Motor neuron (in vitro differentiated cells): Measurements from ENCODE around the gene GALNT7. TPM values are rescaled to one million over a fixed set of nuclear protein-coding genes. Genes with fewer than 3 reads are reported as not detected.

ENCODE experiments used
- ATAC-seq, 8 experiments: fragments of 200-7000 bp; cut with Tn5 transposase; replicated peaks in 6 of 8; 2 replicates each; pipeline ENCODE4 v1.8.0; 2021; ENCODE audit warnings: mild to moderate bottlenecking in 8 of 8, moderate library complexity in 8 of 8
- H3K27ac ChIP-seq, 2 donors: fragments of 250-450 bp; sonication (Bioruptor Pico); 2 replicates each; pipeline ENCODE4 v1.9.0; 2021; ENCODE audit warnings: antibody characterized with exemption in 2 of 2, mild to moderate bottlenecking in 2 of 2, moderate library complexity in 1 of 2
- H3K4me1 ChIP-seq, 2 donors: fragments of 250-450 bp; sonication (Bioruptor Pico); replicated peaks in 1 of 2; 2 replicates each; pipeline ENCODE4 v1.6.1; 2021; ENCODE audit warnings: antibody characterized with exemption in 2 of 2, mild to moderate bottlenecking in 2 of 2, moderate library complexity in 1 of 2
- H3K4me3 ChIP-seq, 5 donors: fragments of 250-450 bp; sonication (Bioruptor Pico); 2 replicates each; pipeline ENCODE4 v1.9.0; 2021; ENCODE audit warnings: antibody characterized with exemption in 5 of 5, mild to moderate bottlenecking in 5 of 5, moderate library complexity in 4 of 5
- WGBS, 10 experiments: fragments of 450-650 bp; shearing (Covaris generic); methylation state at CpG; one replicate each; pipeline ENCODE4 v1.0.0; 2022; 5-methylcytosine and 5-hydroxymethylcytosine counted together
- in situ Hi-C, 9 experiments: fragments of 400-800 bp; cut with MboI; loops; one replicate each; pipeline ENCODE4 v1.15.0; 2021; ENCODE audit warnings: low sequenced_read_pairs in 9 of 9, low pct_unique_long_range_greater_than_20kb in 2 of 9; ENCODE audit not compliant: unreplicated experiment in 9 of 9
- total RNA-seq, 8 experiments: library from RNA; unstranded; fragments of 300-600 nt; gene quantifications; 2 replicates each; pipeline versions ENCODE4 v1.2.3 to v1.2.4, GENCODE V29; 2022

The GALNT7 gene
- total RNA-seq, 8 experiments from 2014 or later, result 10.4 to 39.5 (median 28.5) TPM

- Histone ChIP-seq H3K4me3 (peak within 1 kb of the TSS; percentile 71 to 86 (median 75)), H3K4me1 (peaks cover 0 to 10% of the 10 kb centered on the region in 2 donors), H3K27ac (peak within 1 kb of the TSS; percentile 76 to 95)
- WGBS, 10 experiments, result 0 to 5% (median 0%) methylated on average over 1 to 9 of the region's 61 CpGs; no CpG with 5 or more reads in 5 of the 10 experiments
- peak; percentile 88 to 95 (median 94) for ATAC-seq
- in situ Hi-C loops, result no loop called here
Observed at GRCh38 chr4:173334085-173334890, 165.7 kb downstream of the GALNT7 start, which contains the start of gene HMGB2. Gene HMGB2, minus strand, starts transcription at chr4:173334358. Its CDS starts 709 bp downstream, at chr4:173333649.

GRCh38 chr4:173334891-173335752 lies 166.5 kb downstream of the GALNT7 start:
- 0 to 43% (median 10%) methylated on average over 1 to 16 of the region's 52 CpGs for WGBS, 10 experiments
- in situ Hi-C loops, result no loop called here
- Histone ChIP-seq H3K4me3 (peak overlapping the region; percentile 50 to 86 (median 71)), H3K27ac (peak overlapping the region in 1 of 2 donors; percentile 60), H3K4me1 (peaks cover 0 to 10% of the 10 kb centered on the region in 2 donors)
- ATAC-seq, result peak; percentile 24 to 65 (median 56)

- no peak for ATAC-seq
- H3K4me1 ChIP-seq, result peaks cover 0 to 4% of the 10 kb centered on the region in 2 donors
- no peak overlapping the region for H3K4me3 ChIP-seq
- in situ Hi-C loops, result no loop called here
- H3K27ac ChIP-seq, result no peak overlapping the region
- 100% methylated on average over 1 to 2 of the region's 2 CpGs; no CpG with 5 or more reads in 3 of the 10 experiments for WGBS, 10 experiments
Observed at GRCh38 chr4:173337463-173337862, 168.9 kb downstream of the GALNT7 start.

GRCh38 chr4:173343832-173344397 lies 175.3 kb downstream of the GALNT7 start:
- no peak for ATAC-seq
- 71 to 92% (median 85%) methylated on average over 1 to 3 of the region's 3 CpGs for WGBS, 10 experiments
- no peak overlapping the region for H3K4me3 ChIP-seq
- no peaks in the 10 kb centered on the region for H3K4me1 ChIP-seq
- H3K27ac ChIP-seq, result no peak overlapping the region
- in situ Hi-C loops, result no loop called here

DNA sequence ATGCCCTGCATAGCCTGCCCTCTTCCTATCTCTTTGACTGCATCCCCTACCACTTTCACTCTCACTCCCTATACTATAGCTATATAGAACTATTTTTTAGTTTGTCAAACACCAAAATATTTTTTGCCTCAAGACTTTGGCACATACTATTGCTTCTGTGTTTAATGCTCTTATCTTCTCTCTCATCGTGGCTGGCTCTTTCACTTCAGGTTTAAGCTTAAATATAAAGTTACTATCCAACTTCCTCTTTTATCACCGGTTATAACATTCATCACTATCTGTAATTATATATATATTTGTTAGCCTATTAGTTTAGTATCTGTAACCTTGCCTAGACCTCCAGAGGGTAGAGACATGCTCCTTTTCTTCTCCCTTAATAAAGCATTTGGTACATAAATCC lies 177.0 kb downstream of the GALNT7 start:
- ATAC-seq, result no peak
- in situ Hi-C loops, result no loop called here
- Histone ChIP-seq H3K4me1 (no peaks in the 10 kb centered on the region), H3K27ac (no peak overlapping the region), H3K4me3 (no peak overlapping the region)
- 73 to 100% (median 88%) methylated on average over 1 to 2 of the region's 2 CpGs; no CpG with 5 or more reads in 1 of the 10 experiments for WGBS, 10 experiments

DNA sequence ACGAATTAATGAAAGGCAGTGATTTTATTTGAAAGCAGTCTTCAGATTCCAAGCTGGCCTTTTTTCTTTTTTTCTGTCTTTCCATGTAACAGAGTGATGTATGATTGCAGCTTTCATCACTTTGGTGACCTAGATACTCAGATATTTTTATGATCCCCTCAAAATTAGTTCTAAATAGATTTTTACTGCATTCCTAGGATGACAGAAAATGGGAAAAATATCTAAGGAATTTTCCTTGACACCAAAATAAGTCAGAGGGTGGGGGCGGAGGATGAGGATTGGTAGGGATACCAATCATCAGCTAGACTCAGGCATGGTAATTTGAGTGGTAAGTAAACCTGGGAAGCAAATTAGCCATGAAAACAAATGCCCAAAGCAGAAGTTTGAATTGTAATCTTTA lies 177.5 kb downstream of the GALNT7 start:
- no peak overlapping the region for H3K4me3 ChIP-seq
- WGBS, 10 experiments, result 10 to 100% (median 65%) methylated on average over 1 to 2 of the region's 2 CpGs
- ATAC-seq, result no peak
- H3K4me1 ChIP-seq, result no peaks in the 10 kb centered on the region
- H3K27ac ChIP-seq, result no peak overlapping the region
- in situ Hi-C loops, result no loop called here

DNA sequence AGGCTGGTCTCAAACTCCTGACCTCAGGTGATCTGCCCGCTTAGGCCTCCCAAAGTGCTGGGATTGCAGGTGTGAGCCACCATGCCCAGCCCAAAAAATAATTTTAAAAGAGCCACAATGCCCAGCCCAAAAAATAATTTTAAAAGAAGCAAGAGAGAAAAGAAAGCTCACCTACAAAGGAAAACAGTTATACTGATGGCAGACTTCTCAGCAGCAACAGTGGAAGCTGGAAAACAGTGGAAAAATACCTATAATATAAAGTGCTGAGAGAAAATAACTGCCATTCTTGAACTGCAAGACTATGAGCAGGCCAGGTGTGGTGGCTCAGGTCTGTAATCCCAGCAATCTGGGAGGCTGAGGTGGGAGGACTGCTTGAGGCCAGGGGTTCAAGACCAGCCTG lies 178.9 kb downstream of the GALNT7 start:
- H3K4me3 ChIP-seq, result no peak overlapping the region
- in situ Hi-C loops, result no loop called here
- no peak for ATAC-seq
- no peaks in the 10 kb centered on the region for H3K4me1 ChIP-seq
- 50 to 100% (median 100%) methylated on average over 1 of the region's 1 CpG; no CpG with 5 or more reads in 4 of the 10 experiments for WGBS, 10 experiments
- no peak overlapping the region for H3K27ac ChIP-seq

DNA sequence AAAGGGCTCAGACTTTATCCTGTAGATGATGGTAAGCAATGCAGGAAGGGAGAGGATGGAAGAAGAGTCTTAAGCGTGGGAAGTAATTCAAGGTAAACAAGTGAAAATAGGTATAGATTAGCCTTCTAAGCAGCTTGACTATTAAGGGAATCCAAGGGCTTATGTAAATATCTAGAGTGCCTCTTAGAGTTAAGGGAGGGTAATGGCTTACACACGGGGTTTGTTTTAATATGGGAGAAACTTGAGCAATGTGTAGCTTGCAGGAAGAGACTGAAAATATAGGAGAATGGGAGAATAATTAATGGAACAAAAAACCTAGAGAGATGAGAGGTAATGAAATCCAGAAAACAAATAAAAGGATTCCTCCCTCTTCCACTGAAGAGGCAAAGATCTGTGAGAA lies 189.3 kb downstream of the GALNT7 start:
- Histone ChIP-seq H3K4me1 (no peaks in the 10 kb centered on the region), H3K27ac (no peak overlapping the region), H3K4me3 (no peak overlapping the region)
- WGBS, 10 experiments, result 58 to 100% (median 75%) methylated on average over 1 to 2 of the region's 2 CpGs
- no peak for ATAC-seq
- in situ Hi-C loops, result no loop called here

DNA sequence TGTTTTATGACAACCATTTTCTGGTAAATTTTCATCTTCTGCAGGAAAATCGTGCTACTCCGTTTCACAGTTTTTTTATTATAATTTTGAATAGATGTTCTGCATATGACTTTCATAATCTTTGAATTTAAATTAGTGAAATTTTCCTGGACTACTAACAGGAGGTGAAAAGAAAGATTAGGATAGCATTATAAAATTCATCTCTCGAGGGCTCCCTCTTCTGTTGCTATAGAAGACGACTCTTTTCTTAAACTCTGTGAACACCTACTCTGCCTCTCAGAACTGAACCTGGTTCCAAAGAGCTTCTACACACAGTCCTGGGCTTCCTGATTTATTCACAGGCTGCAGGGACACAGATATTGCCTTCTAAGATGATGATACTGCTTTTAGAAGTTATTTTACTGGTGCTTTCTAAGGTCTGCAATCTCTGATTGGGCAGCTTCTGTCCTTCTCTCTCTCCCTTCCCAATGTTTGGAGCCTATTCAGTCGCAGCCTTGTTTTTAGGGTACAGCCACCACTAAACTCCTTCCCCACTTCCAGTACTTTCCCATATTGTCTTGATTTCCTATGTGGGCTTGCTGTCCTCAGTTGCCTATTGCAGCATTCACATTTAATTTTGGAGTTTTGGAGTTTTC lies 192.1 kb downstream of the GALNT7 start:
- Histone ChIP-seq H3K27ac (no peak overlapping the region), H3K4me3 (no peak overlapping the region), H3K4me1 (no peaks in the 10 kb centered on the region)
- peak in 3 of 8 experiments; percentile 28 to 63 (median 38) for ATAC-seq
- in situ Hi-C loops, result no loop called here
- WGBS, 10 experiments, result 47 to 100% (median 76%) methylated on average over 2 to 5 of the region's 5 CpGs

DNA sequence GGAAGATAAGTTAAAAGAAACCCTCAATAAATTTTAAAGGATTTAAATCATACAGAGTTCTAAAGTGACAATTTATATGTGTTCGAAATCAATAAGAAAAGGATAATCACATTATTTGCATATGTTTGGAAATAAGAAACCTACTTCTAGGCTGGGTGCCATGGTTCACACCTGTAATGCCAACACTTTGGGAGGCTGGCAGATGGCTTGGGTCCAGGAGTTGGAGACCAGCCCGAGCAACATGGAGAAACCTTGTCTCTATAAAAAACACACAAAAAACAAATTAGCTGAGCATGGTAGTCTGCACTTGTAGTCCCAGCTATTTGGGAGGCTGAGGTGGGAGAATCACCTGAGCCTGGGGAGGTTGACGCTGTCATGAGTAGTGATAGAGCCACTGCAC lies 194.1 kb downstream of the GALNT7 start:
- 65 to 100% (median 93%) methylated on average over 1 to 3 of the region's 3 CpGs for WGBS, 10 experiments
- Histone ChIP-seq H3K4me1 (peaks cover 0 to 9% of the 10 kb centered on the region in 2 donors), H3K4me3 (no peak overlapping the region), H3K27ac (no peak overlapping the region)
- ATAC-seq, result no peak
- in situ Hi-C loops, result no loop called here

- in situ Hi-C loops, result no loop called here
- WGBS, 10 experiments, result 0 to 100% (median 60%) methylated on average over 1 to 2 of the region's 2 CpGs; no CpG with 5 or more reads in 1 of the 10 experiments
- Histone ChIP-seq H3K27ac (no peak overlapping the region), H3K4me3 (no peak overlapping the region), H3K4me1 (peaks cover 2 to 16% of the 10 kb centered on the region in 2 donors)
- ATAC-seq, result no peak
Observed at GRCh38 chr4:173365359-173365996, 196.9 kb downstream of the GALNT7 start.

- in situ Hi-C loops, result no loop called here
- no peak overlapping the region for H3K27ac ChIP-seq
Observed at GRCh38 chr4:173367285-173367684, 198.7 kb downstream of the GALNT7 start.

More at GRCh38 chr4:173367285-173367684, 198.7 kb downstream of the GALNT7 start:
- Histone ChIP-seq H3K4me3 (no peak overlapping the region), H3K4me1 (peaks cover 2 to 16% of the 10 kb centered on the region in 2 donors)
- ATAC-seq, result no peak
